Thymus (tissue), 11 donors: ENCODE measurements around the gene AVP. TPM values are rescaled to one million over a fixed set of nuclear protein-coding genes. Genes with fewer than 3 reads are reported as not detected.

Experiments
- DNase-seq, 9 donors: peaks; one replicate each; pipeline ENCODE4 v3.0.0-alpha.2; 2013; ENCODE audit warnings: low spot score in 9 of 9, low read depth in 6 of 9, missing footprints in 1 of 9
- H3K27ac ChIP-seq, 2 donors: one replicate each; pipeline ENCODE4 v1.5.1; 2013; ENCODE audit warnings: control low read depth in 1 of 2, low read depth in 1 of 2, low read length in 1 of 2, mild to moderate bottlenecking in 1 of 2, moderate library complexity in 1 of 2
- H3K27me3 ChIP-seq, 2 donors: one replicate each; pipeline ENCODE4 v1.5.1; 2013; ENCODE audit warnings: low read length in 1 of 2; ENCODE audit not compliant: control insufficient read depth in 2 of 2, insufficient read depth in 1 of 2
- H3K36me3 ChIP-seq, 2 donors: one replicate each; pipeline ENCODE4 v1.5.1; 2013; ENCODE audit warnings: low read length in 1 of 2, mild to moderate bottlenecking in 1 of 2, moderate library complexity in 1 of 2; ENCODE audit not compliant: control insufficient read depth in 2 of 2, insufficient read depth in 2 of 2
- H3K4me1 ChIP-seq, 2 donors: one replicate each; pipeline ENCODE4 v1.5.1; 2013; ENCODE audit warnings: low read length in 2 of 2; ENCODE audit not compliant: control insufficient read depth in 2 of 2, insufficient read depth in 2 of 2
- H3K4me3 ChIP-seq, 2 donors: one replicate each; pipeline ENCODE4 v1.5.1; 2013; ENCODE audit warnings: low read length in 2 of 2, control low read depth in 1 of 2, mild to moderate bottlenecking in 1 of 2
- H3K9me3 ChIP-seq, 2 donors: one replicate each; pipeline ENCODE4 v1.5.1; 2013; ENCODE audit warnings: low read length in 1 of 2, mild to moderate bottlenecking in 1 of 2; ENCODE audit not compliant: control insufficient read depth in 2 of 2, insufficient read depth in 1 of 2
- WGBS: extraction: QIAGEN DNeasy Blood & Tissue Kit; methylation state at CpG from one replicate; pipeline ENCODE4 v1.1.7; 2013; 5-methylcytosine and 5-hydroxymethylcytosine counted together
- polyA plus RNA-seq: library from polyadenylated mRNA; stranded (reverse); fragments of 200-250 nt; gene quantifications from one replicate; pipeline ENCODE4 v1.2.3, GENCODE V29; 2013
- total RNA-seq: library from RNA; stranded (reverse); fragments of 120-200 nt; gene quantifications from one replicate; pipeline ENCODE4 v1.2.4, GENCODE V29; 2013
- donor health status: healthy.

The AVP gene
- total and polyA plus RNA-seq, 2 donors, result 0.33 to 5.2 TPM

DNA sequence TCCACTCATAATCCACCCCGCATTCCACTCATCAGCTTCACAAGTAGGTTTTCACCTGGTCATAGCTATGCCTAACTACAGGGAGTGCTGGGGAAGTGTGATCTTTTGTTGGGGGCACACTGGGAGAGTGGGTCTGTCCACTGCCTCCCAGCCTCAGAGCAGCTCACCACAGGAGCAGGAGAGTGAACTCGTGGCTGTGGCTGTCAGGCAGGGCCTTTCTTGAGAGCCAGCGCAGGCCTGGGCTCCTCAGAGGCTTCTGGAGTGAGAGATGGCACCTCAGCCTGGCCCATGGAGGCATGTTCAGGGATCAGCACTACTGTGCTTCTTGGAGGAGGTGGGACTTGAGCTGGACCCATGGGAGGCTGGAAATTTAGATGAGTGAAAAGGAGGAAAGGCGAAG is 45.1 kb downstream of the AVP start:
- Histone ChIP-seq H3K9me3 (no peaks in the 10 kb centered on the region), H3K27me3 (no peaks in the 10 kb centered on the region), H3K36me3 (peaks cover 54 to 69% of the 10 kb centered on the region in 2 donors), H3K4me1 (no peaks in the 10 kb centered on the region), H3K4me3 (no peak overlapping the region), H3K27ac (peak overlapping the region in 1 of 2 donors; percentile 11)
- WGBS, result 86% methylated on average over 4 of the region's 4 CpGs
- DNase-seq, result no peak

GRCh38 chr20:3038454-3038853 is 46.1 kb downstream of the AVP start:
- DNase-seq, result no peak
- no peaks in the 10 kb centered on the region for H3K27me3 ChIP-seq
- H3K4me3 ChIP-seq, result no peak overlapping the region
- no peaks in the 10 kb centered on the region for H3K9me3 ChIP-seq
- WGBS, result 99% methylated on average over 5 of the region's 5 CpGs
- no peak overlapping the region for H3K27ac ChIP-seq
- H3K4me1 ChIP-seq, result no peaks in the 10 kb centered on the region
- H3K36me3 ChIP-seq, result peaks cover 54 to 69% of the 10 kb centered on the region in 2 donors

DNA sequence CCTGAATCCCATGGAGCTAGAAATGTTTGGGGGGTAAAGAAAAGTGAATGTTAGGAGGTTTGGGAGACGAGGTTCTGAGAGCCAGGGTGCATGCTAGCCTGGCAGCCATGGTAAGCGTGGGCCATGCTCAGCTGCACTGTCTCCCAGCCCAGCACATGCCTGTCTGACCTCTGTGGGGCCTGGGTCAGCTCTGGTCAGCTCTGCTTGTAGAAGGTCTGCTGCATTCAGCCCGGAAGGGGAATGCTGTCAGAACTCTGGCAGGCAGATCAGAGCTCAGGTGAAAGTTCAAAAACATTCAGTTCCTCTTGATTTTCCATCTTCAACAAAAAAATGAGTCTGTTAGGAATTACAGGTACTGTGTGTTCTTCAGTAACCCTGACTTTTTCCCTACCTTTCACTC is 46.9 kb downstream of the AVP start:
- Histone ChIP-seq H3K36me3 (peaks cover 54 to 69% of the 10 kb centered on the region in 2 donors), H3K4me1 (no peaks in the 10 kb centered on the region), H3K4me3 (no peak overlapping the region), H3K27ac (no peak overlapping the region), H3K27me3 (no peaks in the 10 kb centered on the region), H3K9me3 (no peaks in the 10 kb centered on the region)
- DNase-seq, result no peak
- WGBS, result 99% methylated on average over 3 of the region's 3 CpGs

GRCh38 chr20:3032624-3033023 is 51.9 kb downstream of the AVP start:
- Histone ChIP-seq H3K27me3 (no peaks in the 10 kb centered on the region), H3K36me3 (peaks cover 57 to 60% of the 10 kb centered on the region in 2 donors), H3K4me3 (no peak overlapping the region), H3K4me1 (no peaks in the 10 kb centered on the region), H3K9me3 (no peaks in the 10 kb centered on the region), H3K27ac (no peak overlapping the region)
- no peak for DNase-seq
- WGBS, result 96% methylated on average over 8 of the region's 8 CpGs

Other genes with a start within 250 kb of the AVP start
- 25.1 TPM for gene PCED1A, start 244.1 kb downstream of the AVP start, total RNA-seq
- gene PCED1A, start 244.1 kb downstream of the AVP start, polyA plus RNA-seq, result 105 TPM
- gene VPS16, start 244.0 kb downstream of the AVP start, total RNA-seq, result 37.0 TPM
- 93.3 TPM for gene VPS16, start 244.0 kb downstream of the AVP start, polyA plus RNA-seq
- gene PTPRA, start 211.2 kb downstream of the AVP start, total RNA-seq, result 55.0 TPM
- gene PTPRA, start 211.2 kb downstream of the AVP start, polyA plus RNA-seq, result 35.5 TPM
- gene GNRH2, start 41.1 kb downstream of the AVP start, total RNA-seq, result 0.14 TPM
- gene GNRH2, start 41.1 kb downstream of the AVP start, polyA plus RNA-seq, result 0.66 TPM
- gene MRPS26, start 38.7 kb downstream of the AVP start, total RNA-seq, result 47.5 TPM
- gene MRPS26, start 38.7 kb downstream of the AVP start, polyA plus RNA-seq, result 40.5 TPM
- gene OXT, start 13.1 kb downstream of the AVP start, total RNA-seq, result 0.42 TPM
- 3.6 TPM for gene OXT, start 13.1 kb downstream of the AVP start, polyA plus RNA-seq
- 16.9 TPM for gene FASTKD5, start 75.1 kb upstream of the AVP start, total RNA-seq
- 11.6 TPM for gene FASTKD5, start 75.1 kb upstream of the AVP start, polyA plus RNA-seq
- 4.6 TPM for gene UBOX5, start 75.1 kb upstream of the AVP start, total RNA-seq
- 4.7 TPM for gene UBOX5, start 75.1 kb upstream of the AVP start, polyA plus RNA-seq
- 1.1 TPM for gene LZTS3, start 88.8 kb upstream of the AVP start, total RNA-seq
- 4.2 TPM for gene LZTS3, start 88.8 kb upstream of the AVP start, polyA plus RNA-seq
- gene DDRGK1, start 120.0 kb upstream of the AVP start, total RNA-seq, result 38.4 TPM
- 42.7 TPM for gene DDRGK1, start 120.0 kb upstream of the AVP start, polyA plus RNA-seq
- gene ITPA, start 124.8 kb upstream of the AVP start, total RNA-seq, result 46.0 TPM
- 141 TPM for gene ITPA, start 124.8 kb upstream of the AVP start, polyA plus RNA-seq
- 0.14 TPM for gene SLC4A11, start 154.5 kb upstream of the AVP start, total RNA-seq
- 4.4 TPM for gene SLC4A11, start 154.5 kb upstream of the AVP start, polyA plus RNA-seq